Measurements from ENCODE around the gene MTX2. TPM values are rescaled to one million over a fixed set of nuclear protein-coding genes. Genes with fewer than 3 reads are reported as not detected.
"Not testable (repeated sequence)": the region's sequence is repeated elsewhere in the genome, so short reads cannot be mapped to it uniquely, and the experiment has no call there.

MTX2 gene
- total and polyA plus RNA-seq, 2 donors from 2014 or later: 23.6 to 120 TPM

- H3K36me3 ChIP-seq (ENCODE audit: control insufficient read depth in 2 of 3, insufficient read depth in 3 of 3, low read length in 3 of 3): no peaks in the 10 kb centered on the region
- H3K4me1 ChIP-seq (ENCODE audit: control insufficient read depth in 2 of 3, insufficient read depth in 2 of 3, low read depth in 1 of 3, low read length in 3 of 3): peaks cover 0 to 7% (median 3%) of the 10 kb centered on the region in 3 donors
- no peak for TF ChIP-seq CTCF (IDR thresholded peaks at IDR 0.05; ENCODE audit: borderline replicate concordance, extremely low read depth, insufficient read depth)
- H3K4me3 ChIP-seq (ENCODE audit: low read length in 3 of 3): no peak overlapping the region
- H3K27me3 ChIP-seq (ENCODE audit: control insufficient read depth, insufficient read depth, low read length): no peaks in the 10 kb centered on the region
- intact Hi-C loops (cut with DNase I): no loop called here
- H3K27ac ChIP-seq (ENCODE audit: low read depth in 2 of 2, low read length in 2 of 2): no peak overlapping the region
- no peak overlapping the region for H3K9ac ChIP-seq (ENCODE audit: low read length in 3 of 3)
- peak in 1 of 5 donors; percentile 22 for DNase-seq
- no peaks in the 10 kb centered on the region for H3K9me3 ChIP-seq (ENCODE audit: control insufficient read depth in 2 of 3, insufficient read depth in 1 of 3, low read length in 3 of 3)
- FAIRE-seq: no peak
Measured at GRCh38 chr2:176293334-176293733, 24.1 kb downstream of the MTX2 start.

GRCh38 chr2:176297067-176297466 is 27.8 kb downstream of the MTX2 start:
- no peaks in the 10 kb centered on the region for H3K4me1 ChIP-seq (ENCODE audit: control insufficient read depth in 2 of 3, insufficient read depth in 2 of 3, low read depth in 1 of 3, low read length in 3 of 3)
- H3K4me3 ChIP-seq (ENCODE audit: low read length in 3 of 3): no peak overlapping the region
- DNase-seq (peak in 1 of 5 donors; percentile 15), FAIRE-seq (no peak)
- H3K27me3 ChIP-seq (ENCODE audit: control insufficient read depth, insufficient read depth, low read length): no peaks in the 10 kb centered on the region
- intact Hi-C loops (cut with DNase I): no loop called here
- no peak for TF ChIP-seq CTCF (IDR thresholded peaks at IDR 0.05; ENCODE audit: borderline replicate concordance, extremely low read depth, insufficient read depth)
- no peak overlapping the region for H3K27ac ChIP-seq (ENCODE audit: low read depth in 2 of 2, low read length in 2 of 2)
- peaks cover 0 to 2% (median 0%) of the 10 kb centered on the region in 3 donors for H3K36me3 ChIP-seq (ENCODE audit: control insufficient read depth in 2 of 3, insufficient read depth in 3 of 3, low read length in 3 of 3)
- no peak overlapping the region for H3K9ac ChIP-seq (ENCODE audit: low read length in 3 of 3)
- H3K9me3 ChIP-seq (ENCODE audit: control insufficient read depth in 2 of 3, insufficient read depth in 1 of 3, low read length in 3 of 3): no peaks in the 10 kb centered on the region

DNA sequence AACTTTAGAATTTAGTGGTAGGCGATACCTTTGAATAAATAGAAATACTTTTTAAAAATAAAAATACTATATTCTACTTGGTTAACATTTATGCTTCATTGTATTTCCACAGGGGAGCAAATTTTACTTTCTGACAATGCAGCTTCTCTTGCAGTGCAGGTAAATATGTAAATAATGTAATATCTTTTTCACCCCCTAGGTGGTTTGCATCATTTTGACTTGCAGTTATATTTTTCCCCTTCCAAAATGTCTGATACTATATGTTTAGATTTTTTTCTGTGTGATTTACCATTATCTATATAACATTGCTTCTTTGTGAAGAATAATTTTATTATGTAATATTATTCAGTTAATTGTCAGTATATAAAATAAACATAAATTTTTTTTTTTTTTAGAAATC is 28.5 kb downstream of the MTX2 start:
- Histone ChIP-seq H3K27ac (ENCODE audit: low read depth in 2 of 2, low read length in 2 of 2) (no peak overlapping the region), H3K27me3 (ENCODE audit: control insufficient read depth, insufficient read depth, low read length) (no peaks in the 10 kb centered on the region), H3K9me3 (ENCODE audit: control insufficient read depth in 2 of 3, insufficient read depth in 1 of 3, low read length in 3 of 3) (no peaks in the 10 kb centered on the region), H3K4me1 (ENCODE audit: control insufficient read depth in 2 of 3, insufficient read depth in 2 of 3, low read depth in 1 of 3, low read length in 3 of 3) (no peaks in the 10 kb centered on the region), H3K4me3 (ENCODE audit: low read length in 3 of 3) (no peak overlapping the region), H3K9ac (ENCODE audit: low read length in 3 of 3) (no peak overlapping the region), H3K36me3 (ENCODE audit: control insufficient read depth in 2 of 3, insufficient read depth in 3 of 3, low read length in 3 of 3) (peaks cover 0 to 2% (median 0%) of the 10 kb centered on the region in 3 donors)
- FAIRE-seq (peak; percentile 8), DNase-seq (no peak)
- no peak for TF ChIP-seq CTCF (IDR thresholded peaks at IDR 0.05; ENCODE audit: borderline replicate concordance, extremely low read depth, insufficient read depth)
- intact Hi-C loops (cut with DNase I): no loop called here

- H3K27ac ChIP-seq (ENCODE audit: low read depth in 2 of 2, low read length in 2 of 2); H3K9ac ChIP-seq (ENCODE audit: low read length in 3 of 3); H3K36me3 ChIP-seq (ENCODE audit: control insufficient read depth in 2 of 3, insufficient read depth in 3 of 3, low read length in 3 of 3); H3K9me3 ChIP-seq (ENCODE audit: control insufficient read depth in 2 of 3, insufficient read depth in 1 of 3, low read length in 3 of 3); H3K4me3 ChIP-seq (ENCODE audit: low read length in 3 of 3); intact Hi-C loops (cut with DNase I); H3K27me3 ChIP-seq (ENCODE audit: control insufficient read depth, insufficient read depth, low read length); H3K4me1 ChIP-seq (ENCODE audit: control insufficient read depth in 2 of 3, insufficient read depth in 2 of 3, low read depth in 1 of 3, low read length in 3 of 3); DNase-seq; FAIRE-seq: not testable (repeated sequence)
Measured at GRCh38 chr2:176306020-176306419, 36.8 kb downstream of the MTX2 start.
